Endothelial cell of umbilical vein (primary cell): ENCODE results near the gene TFF2. TPM values are rescaled to one million over a fixed set of nuclear protein-coding genes. Genes with fewer than 3 reads are reported as not detected.

Source experiments
- BruUV-seq: library from RNA; stranded (reverse); fragments of 400-500 nt; replicated peaks from 2 replicates; lab custom pipeline; 2021; lab: Mats Ljungman, UMichigan
- CTCF ChIA-PET: fragments of 300-600, 350-600 bp; sonication (Branson Sonifier 250); formaldehyde crosslinking; loops from one replicate; lab custom pipeline; 2021; ENCODE audit warnings: antibody characterized with exemption, inconsistent platforms; lab: Charles Lee
- POLR2A ChIA-PET: fragments of 300-600, 350-600 bp; sonication (Branson Sonifier 250); formaldehyde crosslinking; loops from one replicate; lab custom pipeline; 2021; ENCODE audit warnings: antibody characterized with exemption, inconsistent platforms; lab: Charles Lee
- DNase-seq: peaks from one replicate; pipeline ENCODE4 v3.0.0-alpha.2; 2011; ENCODE audit warnings: low read depth, low spot score
- FAIRE-seq: peaks from 2 replicates; lab custom pipeline; 2011; peaks lifted over from hg19 to GRCh38; lab: Jason Lieb, UNC
- H2AFZ ChIP-seq: 2 replicates; pipeline ENCODE4 v1.6.0; 2012; ENCODE audit warnings: low read depth, low read length, control low read depth, inconsistent platforms
- H3K27ac ChIP-seq: 2 replicates; pipeline ENCODE4 v1.5.1; 2011; ENCODE audit warnings: low read depth, mild to moderate bottlenecking, control low read depth, low read length, moderate library complexity; ENCODE audit not compliant: insufficient read depth
- H3K27me3 ChIP-seq, 2 experiments: 2 replicates each; pipeline versions ENCODE4 v1.6.0 to v1.6.1; 2011; ENCODE audit warnings: low read length in 2 of 2, mixed read lengths in 1 of 2; ENCODE audit not compliant: control insufficient read depth in 2 of 2, insufficient read depth in 2 of 2
- H3K36me3 ChIP-seq, 2 experiments: 2 replicates in 1 of 2; 3 replicates in 1 of 2; pipeline ENCODE4 v1.5.1; 2011; ENCODE audit warnings: low read length in 2 of 2, mild to moderate bottlenecking in 1 of 2, moderate library complexity in 1 of 2; ENCODE audit not compliant: control insufficient read depth in 2 of 2, insufficient read depth in 2 of 2; ENCODE audit errors: extremely low read depth in 1 of 2
- H3K4me1 ChIP-seq: 3 replicates; pipeline ENCODE4 v1.5.1; 2011; ENCODE audit warnings: mild to moderate bottlenecking, low read length; ENCODE audit not compliant: control insufficient read depth, insufficient read depth; ENCODE audit errors: extremely low read depth
- H3K4me2 ChIP-seq: 2 replicates; pipeline ENCODE4 v1.6.1; 2011; ENCODE audit warnings: low read length, control low read depth, mixed read lengths; ENCODE audit not compliant: insufficient read depth
- H3K4me3 ChIP-seq, 3 experiments: fragments of 200-600 bp in 1 of 3; sonication (generic), shearing (Covaris generic) in 1 of 3; replicated peaks in 1 of 3; 2 replicates each; pipeline ENCODE4 v1.5.1; 2011 to 2016; ENCODE audit warnings: control low read depth in 3 of 3, low read length in 3 of 3, mild to moderate bottlenecking in 2 of 3, inconsistent platforms in 1 of 3, low read depth in 1 of 3, moderate library complexity in 1 of 3; ENCODE audit not compliant: insufficient read depth in 1 of 3
- H3K79me2 ChIP-seq: 2 replicates; pipeline ENCODE4 v1.6.0; 2012; ENCODE audit warnings: low read length, inconsistent platforms; ENCODE audit not compliant: control insufficient read depth, insufficient read depth
- H3K9ac ChIP-seq: replicated peaks from 2 replicates; pipeline ENCODE3; 2011; ENCODE audit warnings: low read length, control low read depth; ENCODE audit not compliant: insufficient read depth; ENCODE audit errors: extremely low read depth
- H3K9me1 ChIP-seq: replicated peaks from 3 replicates; pipeline ENCODE4 v1.6.0; 2011; ENCODE audit warnings: mild to moderate bottlenecking, low read length; ENCODE audit not compliant: control insufficient read depth, insufficient read depth; ENCODE audit errors: extremely low read depth
- H3K9me3 ChIP-seq: replicated peaks from 2 replicates; pipeline ENCODE4 v1.5.1; 2012; ENCODE audit warnings: low read length, inconsistent platforms; ENCODE audit not compliant: control insufficient read depth, insufficient read depth
- H4K20me1 ChIP-seq: replicated peaks from 2 replicates; pipeline ENCODE3; 2011; ENCODE audit warnings: mild to moderate bottlenecking, low read length; ENCODE audit not compliant: control insufficient read depth, insufficient read depth; ENCODE audit errors: extremely low read depth
- CTCF ChIP-seq, 2 donors: IDR thresholded peaks; 1 replicate in 1 of 2; 2 replicates in 1 of 2; pipeline ENCODE4 v1.5.1; 2011; ENCODE audit warnings: low read length in 2 of 2, mild to moderate bottlenecking in 2 of 2, moderate library complexity in 2 of 2, control low read depth in 1 of 2, inconsistent platforms in 1 of 2, low read depth in 1 of 2; ENCODE audit not compliant: insufficient read depth in 1 of 2; ENCODE audit errors: extremely low read depth in 1 of 2
- EZH2 ChIP-seq: IDR thresholded peaks from 2 replicates; pipeline ENCODE4 v1.6.1; 2012; ENCODE audit warnings: borderline replicate concordance, low read depth, mild to moderate bottlenecking, moderate library complexity, low read length, inconsistent platforms; ENCODE audit not compliant: severe bottlenecking
- FOS ChIP-seq: IDR thresholded peaks from 2 replicates; pipeline ENCODE4 v1.6.1; 2011; ENCODE audit warnings: mild to moderate bottlenecking, low read length, moderate library complexity, borderline replicate concordance; ENCODE audit not compliant: insufficient read depth
- GATA2 ChIP-seq: IDR thresholded peaks from 2 replicates; pipeline ENCODE4 v1.7.0; 2011; ENCODE audit warnings: low read depth, mild to moderate bottlenecking, moderate library complexity, mixed read lengths, low read length; ENCODE audit not compliant: insufficient read length, insufficient read depth
- JUN ChIP-seq: IDR thresholded peaks from 2 replicates; pipeline ENCODE4 v1.6.1; 2011; ENCODE audit warnings: borderline replicate concordance, low read depth; ENCODE audit not compliant: insufficient read length, insufficient read depth
- MYC ChIP-seq: IDR thresholded peaks from one replicate; pipeline ENCODE4 v1.6.1; 2011; ENCODE audit warnings: mild to moderate bottlenecking, low read depth, low read length
- POLR2A ChIP-seq: IDR thresholded peaks from 2 replicates; pipeline ENCODE4 v1.6.1; 2012; ENCODE audit warnings: low read depth, mild to moderate bottlenecking, control low read depth, low read length
- POLR2AphosphoS5 ChIP-seq: IDR thresholded peaks from 2 replicates; pipeline ENCODE4 v1.6.1; 2012; ENCODE audit warnings: low read depth, mild to moderate bottlenecking, control low read depth, low read length, moderate library complexity; ENCODE audit not compliant: insufficient read depth
- dilution Hi-C: fragments of 300-500 bp; cut with MboI; formaldehyde crosslinking; loops from one replicate; pipeline ENCODE4 v1.15.0; 2019; ENCODE audit warnings: low sequenced_read_pairs; ENCODE audit not compliant: extremely low pct_ligation_motif_present
- intact Hi-C: fragments of 100-400 bp; cut with micrococcal nuclease; formaldehyde crosslinking; loops from one replicate; pipeline ENCODE4 v1.10.0; 2022
- polyA plus RNA-seq, 4 experiments: library from polyadenylated mRNA; depleted of rRNA in 3 of 4; stranded (reverse) in 3 of 4; unstranded in 1 of 4; fragments of >200 nt; gene quantifications; 2 replicates each; pipeline versions ENCODE4 v1.2.1 to v1.2.3, GENCODE V29; 2011 to 2012; ENCODE audit warnings: missing spikeins in 1 of 4
- total RNA-seq: library from RNA; stranded (reverse); gene quantifications from 2 replicates; pipeline ENCODE4 v1.2.3, GENCODE V29; 2021
- TF ChIP-seq, protein P1 (sequence below): IDR thresholded peaks from 2 replicates; pipeline ENCODE4 v1.6.1; 2011; ENCODE audit not compliant: insufficient read depth, insufficient read length

Gene TFF2
- total and polyA plus RNA-seq, 2 donors (not counting 3 experiments of a cell fraction or from before 2014, with no cell fraction given): not detected

DNA sequence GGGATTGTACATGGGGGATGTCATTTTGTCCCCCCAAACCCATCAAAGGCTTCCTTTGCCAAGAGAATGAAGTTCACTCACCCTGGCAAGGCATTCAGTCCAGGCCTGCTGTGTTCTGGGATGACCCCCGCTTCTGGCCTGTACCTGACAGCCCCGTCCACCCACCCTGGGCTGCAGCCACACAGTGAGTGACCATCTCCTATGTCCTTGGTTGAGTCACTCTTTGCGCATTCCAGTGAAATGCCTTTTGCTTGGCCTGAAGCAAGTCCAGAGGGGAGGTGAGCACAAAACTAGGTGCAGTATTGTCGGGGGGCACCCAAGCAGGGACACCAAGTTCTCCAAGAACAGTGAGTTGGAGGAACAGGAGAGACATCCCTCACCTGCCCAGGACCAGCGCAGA lies 34.8 kb upstream of the TFF2 start:
- H3K9me3 ChIP-seq: no peaks in the 10 kb centered on the region
- H3K27ac ChIP-seq: no peak overlapping the region
- POLR2A ChIA-PET: no interaction called here
- CTCF ChIA-PET: no interaction called here
- no peak overlapping the region for H3K4me3 ChIP-seq
- H3K27me3 ChIP-seq: peaks cover 2 to 7% of the 10 kb centered on the region in 2 experiments
- FAIRE-seq (no peak), DNase-seq (no peak)
- H3K4me2 ChIP-seq: no peak overlapping the region
- no peaks in the 10 kb centered on the region for H3K79me2 ChIP-seq
- no peaks in the 10 kb centered on the region for H3K36me3 ChIP-seq
- intact Hi-C loops (no loop called here), dilution Hi-C loops (no loop called here)
- H3K9me1 ChIP-seq: no peaks in the 10 kb centered on the region
- no peak overlapping the region for H2AFZ ChIP-seq
- H3K4me1 ChIP-seq: no peaks in the 10 kb centered on the region
- no peaks in the 10 kb centered on the region for H4K20me1 ChIP-seq
- BruUV-seq: no TSS peak
- no peak for TF ChIP-seq MYC
- TF ChIP-seq POLR2A: no peak
- TF ChIP-seq GATA2: no peak
- no peak for TF ChIP-seq FOS
- TF ChIP-seq, protein P1, sequence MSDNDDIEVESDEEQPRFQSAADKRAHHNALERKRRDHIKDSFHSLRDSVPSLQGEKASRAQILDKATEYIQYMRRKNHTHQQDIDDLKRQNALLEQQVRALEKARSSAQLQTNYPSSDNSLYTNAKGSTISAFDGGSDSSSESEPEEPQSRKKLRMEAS: no peak
- TF ChIP-seq POLR2AphosphoS5: no peak
- TF ChIP-seq JUN: no peak
- TF ChIP-seq EZH2: no peak
- TF ChIP-seq CTCF (IDR thresholded peaks at IDR 0.05; ENCODE audit: extremely low read depth in 1 of 2, insufficient read depth in 1 of 2, low read depth in 1 of 2, low read length in 2 of 2): no peak
- H3K9ac ChIP-seq: no peak overlapping the region
